H1 (cell line): ENCODE results near the gene RNASE13. TPM values are rescaled to one million over a fixed set of nuclear protein-coding genes. Genes with fewer than 3 reads are reported as not detected.

Experiments
- CTCF ChIA-PET: fragments of 300-600 bp; sonication (Branson Sonifier 250); formaldehyde crosslinking; loops from one replicate; lab custom pipeline; 2021; ENCODE audit not compliant: partially characterized antibody; lab: Charles Lee
- POLR2A ChIA-PET: fragments of 300-600 bp; sonication (Branson Sonifier 250); formaldehyde crosslinking; loops from one replicate; lab custom pipeline; 2021; ENCODE audit warnings: inconsistent platforms; ENCODE audit not compliant: partially characterized antibody; lab: Charles Lee
- DNase-seq, 2 experiments: peaks; one replicate each; pipeline versions ENCODE4 v3.0.0 to v3.0.0-alpha.2; 2010 to 2022; ENCODE audit warnings: low spot score in 2 of 2, low read depth in 1 of 2, mixed read lengths in 1 of 2
- FAIRE-seq: peaks from 2 replicates; lab custom pipeline; 2011; peaks lifted over from hg19 to GRCh38; lab: Jason Lieb, UNC
- H2AFZ ChIP-seq: 2 replicates; pipeline ENCODE4 v1.8.1; 2012; ENCODE audit warnings: low read length, inconsistent platforms
- H2AK5ac ChIP-seq: 2 replicates; pipeline ENCODE4 v1.6.1; 2013; ENCODE audit warnings: low read depth, low read length
- H2BK120ac ChIP-seq: replicated peaks from 2 replicates; pipeline ENCODE3; 2013; ENCODE audit warnings: low read depth, low read length, inconsistent platforms
- H2BK12ac ChIP-seq: 2 replicates; pipeline ENCODE4 v1.6.1; 2013; ENCODE audit warnings: low read depth, low read length
- H2BK15ac ChIP-seq: 2 replicates; pipeline ENCODE4 v1.6.1; 2013; ENCODE audit warnings: low read length
- H2BK20ac ChIP-seq: 2 replicates; pipeline ENCODE4 v1.6.1; 2013; ENCODE audit warnings: low read length
- H2BK5ac ChIP-seq: 2 replicates; pipeline ENCODE4 v1.6.1; 2013; ENCODE audit warnings: low read depth, low read length
- H3K14ac ChIP-seq: 2 replicates; pipeline ENCODE4 v1.6.1; 2013; ENCODE audit warnings: inconsistent platforms; ENCODE audit not compliant: insufficient read length
- H3K18ac ChIP-seq: 2 replicates; pipeline ENCODE4 v1.6.1; 2013; ENCODE audit warnings: low read length; ENCODE audit errors: extremely low read depth
- H3K23ac ChIP-seq: 2 replicates; pipeline ENCODE4 v1.6.1; 2013; ENCODE audit warnings: inconsistent platforms; ENCODE audit not compliant: insufficient read length
- H3K23me2 ChIP-seq: 2 replicates; pipeline ENCODE4 v1.6.1; 2013; ENCODE audit warnings: low read depth, low read length
- H3K27ac ChIP-seq: 2 replicates; pipeline ENCODE4 v1.6.1; 2011; ENCODE audit warnings: low read depth, low read length, inconsistent platforms
- H3K27me3 ChIP-seq, 4 experiments: replicated peaks in 1 of 4; 1 replicate in 1 of 4; 2 replicates in 3 of 4; pipeline versions ENCODE4 v1.6.1 to v1.8.1; 2011 to 2013; ENCODE audit warnings: low read length in 3 of 4, mild to moderate bottlenecking in 3 of 4, inconsistent platforms in 2 of 4, mixed read lengths in 2 of 4, moderate library complexity in 1 of 4; ENCODE audit not compliant: control insufficient read depth in 3 of 4, insufficient read depth in 3 of 4; ENCODE audit errors: extremely low read depth in 1 of 4
- H3K36me3 ChIP-seq, 4 experiments: 2 replicates each; pipeline versions ENCODE4 v1.6.1 to v1.8.1; 2011 to 2013; ENCODE audit warnings: mild to moderate bottlenecking in 4 of 4, low read length in 3 of 4, moderate library complexity in 2 of 4, control low read depth in 1 of 4, inconsistent platforms in 1 of 4; ENCODE audit not compliant: insufficient read depth in 4 of 4, control insufficient read depth in 2 of 4
- H3K4ac ChIP-seq: replicated peaks from 2 replicates; pipeline ENCODE3; 2013; ENCODE audit warnings: low read length, low read depth, mixed read lengths, inconsistent platforms; ENCODE audit not compliant: insufficient read length
- H3K4me1 ChIP-seq, 4 experiments: replicated peaks in 1 of 4; 1 replicate in 1 of 4; 2 replicates in 3 of 4; pipeline versions ENCODE4 v1.6.1 to v1.8.1; 2011 to 2013; ENCODE audit warnings: low read length in 3 of 4, inconsistent platforms in 2 of 4, mixed read lengths in 1 of 4; ENCODE audit not compliant: insufficient read depth in 4 of 4, control insufficient read depth in 3 of 4
- H3K4me2 ChIP-seq, 2 experiments: 2 replicates each; pipeline versions ENCODE4 v1.6.1 to v1.8.1; 2011 to 2013; ENCODE audit warnings: low read depth in 2 of 2, low read length in 2 of 2, control low read depth in 1 of 2, inconsistent platforms in 1 of 2, mild to moderate bottlenecking in 1 of 2; ENCODE audit not compliant: insufficient read depth in 1 of 2
- H3K4me3 ChIP-seq, 4 experiments: fragments of 200-600, 300-600 bp in 1 of 4; sonication (generic), shearing (Covaris generic), sonication (Bioruptor Twin) in 1 of 4; 2 replicates each; pipeline versions ENCODE4 v1.5.1 to v1.8.1; 2011 to 2016; ENCODE audit warnings: low read length in 4 of 4, low read depth in 3 of 4, control low read depth in 2 of 4, inconsistent platforms in 2 of 4, mild to moderate bottlenecking in 2 of 4, mixed read lengths in 1 of 4, moderate library complexity in 1 of 4; ENCODE audit not compliant: insufficient read depth in 2 of 4; ENCODE audit errors: extremely low read depth in 1 of 4
- H3K56ac ChIP-seq: replicated peaks from 2 replicates; pipeline ENCODE3; 2013; ENCODE audit warnings: low read depth, mild to moderate bottlenecking, mixed read lengths, low read length, inconsistent platforms; ENCODE audit not compliant: insufficient read length
- H3K79me1 ChIP-seq: 2 replicates; pipeline ENCODE4 v1.6.1; 2013; ENCODE audit warnings: low read depth, low read length, control low read depth
- H3K79me2 ChIP-seq, 2 experiments: 2 replicates each; pipeline versions ENCODE4 v1.6.1 to v1.8.1; 2012 to 2013; ENCODE audit warnings: low read length in 2 of 2, mild to moderate bottlenecking in 2 of 2, inconsistent platforms in 1 of 2; ENCODE audit not compliant: insufficient read depth in 2 of 2, control insufficient read depth in 1 of 2
- H3K9ac ChIP-seq, 4 experiments: replicated peaks in 1 of 4; 1 replicate in 1 of 4; 2 replicates in 3 of 4; pipeline versions ENCODE4 v1.6.1 to v1.8.1; 2011 to 2013; ENCODE audit warnings: low read depth in 3 of 4, low read length in 3 of 4, control low read depth in 2 of 4, mild to moderate bottlenecking in 2 of 4, moderate library complexity in 2 of 4, inconsistent platforms in 1 of 4; ENCODE audit errors: extremely low read depth in 1 of 4
- H3K9me3 ChIP-seq, 2 experiments: 2 replicates each; pipeline versions ENCODE4 v1.6.1 to v1.8.1; 2012 to 2013; ENCODE audit warnings: mild to moderate bottlenecking in 2 of 2, moderate library complexity in 2 of 2, control low read depth in 1 of 2, inconsistent platforms in 1 of 2, low read depth in 1 of 2, low read length in 1 of 2, mixed read lengths in 1 of 2; ENCODE audit not compliant: insufficient read depth in 2 of 2
- H4K20me1 ChIP-seq, 2 experiments: replicated peaks in 1 of 2; 2 replicates each; pipeline versions ENCODE3 to v1.8.1; 2011 to 2013; ENCODE audit warnings: inconsistent platforms in 2 of 2, low read length in 2 of 2, mild to moderate bottlenecking in 1 of 2; ENCODE audit not compliant: insufficient read depth in 2 of 2, control insufficient read depth in 1 of 2
- H4K5ac ChIP-seq: 2 replicates; pipeline ENCODE4 v1.6.1; 2013; ENCODE audit warnings: low read length, low read depth, mixed read lengths, inconsistent platforms; ENCODE audit not compliant: insufficient read length
- H4K8ac ChIP-seq: 2 replicates; pipeline ENCODE4 v1.8.0; 2013; ENCODE audit warnings: mild to moderate bottlenecking, moderate library complexity, low read length, inconsistent platforms; ENCODE audit not compliant: insufficient read depth; ENCODE audit errors: extremely low read depth
- H4K91ac ChIP-seq: replicated peaks from 2 replicates; pipeline ENCODE3; 2013; ENCODE audit warnings: low read length, mixed read lengths, inconsistent platforms; ENCODE audit not compliant: insufficient read length
- BACH1 ChIP-seq: IDR thresholded peaks from 2 replicates; pipeline ENCODE4 v1.6.1; 2012; ENCODE audit warnings: low read length, improper control_type of control experiment
- BRCA1 ChIP-seq: IDR thresholded peaks from 2 replicates; pipeline ENCODE4 v1.6.1; 2012; ENCODE audit warnings: low read depth, low read length, improper control_type of control experiment
- CBX5 ChIP-seq: fragments of 300-800, 300-1000 bp; sonication (generic); IDR thresholded peaks from 2 replicates; pipeline ENCODE4 v1.7.1; 2016; ENCODE audit warnings: antibody characterized with exemption, low read length, low read depth
- CHD1 ChIP-seq: IDR thresholded peaks from 2 replicates; pipeline ENCODE4 v1.6.1; 2012; ENCODE audit warnings: low read depth, low read length, improper control_type of control experiment
- CREB1 ChIP-seq: IDR thresholded peaks from 2 replicates; pipeline ENCODE4 v1.6.1; 2012; ENCODE audit warnings: inconsistent platforms
- CTBP2 ChIP-seq: IDR thresholded peaks from 2 replicates; pipeline ENCODE4 v1.7.0; 2011; ENCODE audit warnings: borderline replicate concordance, mild to moderate bottlenecking, moderate library complexity, mixed read lengths, low read length; ENCODE audit not compliant: insufficient read depth, insufficient read length
- EGR1 ChIP-seq: IDR thresholded peaks from 2 replicates; pipeline ENCODE4 v1.6.1; 2011; ENCODE audit warnings: low read depth, low read length, borderline replicate concordance
- HDAC2 ChIP-seq, 2 experiments: fragments of 300-600 bp in 1 of 2; sonication (generic) in 1 of 2; IDR thresholded peaks; 2 replicates each; pipeline ENCODE4 v1.6.1; 2011 to 2012; ENCODE audit warnings: low read depth in 2 of 2, low read length in 2 of 2, mild to moderate bottlenecking in 2 of 2, moderate library complexity in 2 of 2, borderline replicate concordance in 1 of 2, inconsistent platforms in 1 of 2
- JUND ChIP-seq: IDR thresholded peaks from 2 replicates; pipeline ENCODE4 v1.6.1; 2011; ENCODE audit warnings: mild to moderate bottlenecking, improper control_type of control experiment, low read length
- SAP30 ChIP-seq: fragments of 300-600 bp; sonication (generic); IDR thresholded peaks from 2 replicates; pipeline ENCODE4 v1.7.1; 2012; ENCODE audit warnings: low read length, moderate library complexity, mild to moderate bottlenecking, inconsistent platforms; ENCODE audit not compliant: insufficient read depth, insufficient replicate concordance
- whole genome bisulfite sequencing, 2 experiments: shearing (Covaris generic) in 1 of 2; methylation state at CpG; one replicate each; pipeline versions ENCODE4 v1.1.6 to v1.1.7; 2013 to 2015; ENCODE audit warnings: low lambda C conversion rate in 2 of 2, mixed read lengths in 2 of 2, inconsistent platforms in 1 of 2, low coverage in 1 of 2, missing lambda C conversion rate in 1 of 2; ENCODE audit not compliant: insufficient replicate concordance in 2 of 2, insufficient coverage in 1 of 2, insufficient read length in 1 of 2; ENCODE audit errors: extremely low coverage in 1 of 2, missing lambda C conversion rate in 1 of 2; 5-methylcytosine and 5-hydroxymethylcytosine counted together
- polyA plus RNA-seq, 7 experiments: library from polyadenylated mRNA; depleted of rRNA in 3 of 7; stranded (reverse) in 5 of 7; unstranded in 2 of 7; fragments of >200 nt in 5 of 7; fragments of 200-250 nt in 2 of 7; gene quantifications; 1 replicate in 5 of 7; 2 replicates in 1 of 7; 4 replicates in 1 of 7; pipeline versions ENCODE4 v1.2.1 to v1.2.3, GENCODE V29; 2011 to 2013; ENCODE audit warnings: missing spikeins in 2 of 7, mixed read lengths in 2 of 7
- total RNA-seq: library from RNA; stranded (reverse); fragmentation: NEBNext Ultra II Directional; extraction: Animal tissue kit (Norgen Biotek cat#: 25700); gene quantifications from 2 replicates; pipeline ENCODE4 v1.2.1, GENCODE V29; 2021

RNASE13 gene
- total and polyA plus RNA-seq, 2 of the 8 experiments (the other 6 are each of a cell fraction or from before 2014, with no cell fraction given): not detected

- Histone ChIP-seq H2AK5ac (no peak overlapping the region), H3K79me1 (no peaks in the 10 kb centered on the region), H3K14ac (no peak overlapping the region), H2BK12ac (peak overlapping the region; percentile 98), H3K27ac (peak overlapping the region; percentile 71; the same call in 1 of the 2 replicates), H4K20me1 (no peaks in the 10 kb centered on the region), H2BK20ac (peak overlapping the region; percentile 61; the same call in 1 of the 2 replicates), H3K79me2 (no peaks in the 10 kb centered on the region), H2BK120ac (no peak overlapping the region), H3K4me2 (peak overlapping the region; percentile 93 to 94), H3K56ac (peak overlapping the region; percentile 46), H4K5ac (peak overlapping the region; percentile 94), H3K9me3 (no peaks in the 10 kb centered on the region), H3K23me2 (peaks cover 17% of the 10 kb centered on the region), H3K36me3 (0 out of 8 replicates have a peak, but pooled peaks cover 0 to 5% (median 0%) of the 10 kb centered on the region in 4 experiments), H3K18ac (peak overlapping the region; percentile 93), H3K4ac (no peak overlapping the region), H2BK5ac (peak overlapping the region; percentile 93), H4K8ac (peak overlapping the region; percentile 91), H4K91ac (peak overlapping the region; percentile 75), H3K4me1 (peaks cover 4 to 22% (median 14%) of the 10 kb centered on the region in 4 experiments; a peak in 6 of 7 replicates), H3K27me3 (peaks cover 2 to 25% (median 22%) of the 10 kb centered on the region in 4 experiments; a peak in 6 of 7 replicates), H3K4me3 (peak overlapping the region; percentile 54 to 92 (median 64)), H2BK15ac (peak overlapping the region; percentile 98; the same call in 1 of the 2 replicates), H2AFZ (no peak overlapping the region; the same call in 1 of the 2 replicates), H3K23ac (no peak overlapping the region), H3K9ac (peak overlapping the region in 3 of 4 experiments; percentile 34 to 71 (median 50); a peak in 4 of 7 replicates)
- DNase-seq: peak in 1 of 2 experiments; percentile 85
- ChIA-PET CTCF (interaction anchor here (0.7 to 16.1 kb wide), 14 partner anchors 9 to 76 kb away, joined by 3 to 371 read pairs (median 4); partner anchors contain the start of genes ARHGEF40, RNASE7 and TMEM253), POLR2A (interaction anchor here (0.6 to 3.4 kb wide), 24 partner anchors 8 to 77 kb away, joined by 3 to 19 read pairs (median 4); partner anchors contain the start of genes ARHGEF40 and RNASE13)
- no peak for FAIRE-seq
- 2% methylated on average over 36 of the region's 58 CpGs; no CpG with 5 or more reads in 1 of the 2 experiments for WGBS, 2 experiments
- TF ChIP-seq CBX5 (no peak), BACH1 (peak; percentile 47; the same call in 1 of the 2 replicates), CHD1 (no peak), SAP30 (no peak), BRCA1 (no peak), CTBP2 (peak; percentile 46), HDAC2 (IDR thresholded peaks at IDR 0.05; ENCODE audit: borderline replicate concordance in 1 of 2, low read depth in 2 of 2, low read length in 2 of 2) (peak in 1 of 2 experiments; percentile 79; a peak in 1 of 4 replicates), EGR1 (peak; percentile 59; the same call in 1 of the 2 replicates), CREB1 (no peak), JUND (no peak)
These were observed 9.0 kb downstream of the RNASE13 start for GRCh38 chr14:21025371-21026273.
